Stimulated activated CD8-positive, alpha-beta memory T cell treated with anti-CD3 and anti-CD28 coated beads, Interleukin-7, amount 100 ng/mL, for 48 hours (primary cell): ENCODE data around the gene IL2RG.

Experiments used
- DNase-seq, 2 donors: peaks; one replicate each; pipeline ENCODE4 v3.0.0-alpha.2; 2020; ENCODE audit warnings: low read depth in 1 of 2; ENCODE audit errors: extremely low read depth in 1 of 2

IL2RG gene

GRCh38 chrX:71109051-71109450 is 2.3 kb downstream of the IL2RG start:
- DNase-seq = no peak

- DNase-seq = peak in 1 of 2 donors; percentile 27
Observed at GRCh38 chrX:71107762-71108360, 3.5 kb downstream of the IL2RG start.

- no peak for DNase-seq
Observed at GRCh38 chrX:71107245-71107644, 4.1 kb downstream of the IL2RG start.

GRCh38 chrX:71106427-71106826 is 5.0 kb downstream of the IL2RG start, which contains the start of gene CXorf65:
Gene CXorf65, minus strand, starts transcription at chrX:71106740. Its CDS starts 184 bp downstream, at chrX:71106556.
- DNase-seq = peak in 1 of 2 donors; percentile 11

- DNase-seq = no peak
Observed at GRCh38 chrX:71105628-71106027, 5.7 kb downstream of the IL2RG start.

GRCh38 chrX:71103110-71103983 is 8.0 kb downstream of the IL2RG start:
- peak in 1 of 2 donors; percentile 39 for DNase-seq

DNA sequence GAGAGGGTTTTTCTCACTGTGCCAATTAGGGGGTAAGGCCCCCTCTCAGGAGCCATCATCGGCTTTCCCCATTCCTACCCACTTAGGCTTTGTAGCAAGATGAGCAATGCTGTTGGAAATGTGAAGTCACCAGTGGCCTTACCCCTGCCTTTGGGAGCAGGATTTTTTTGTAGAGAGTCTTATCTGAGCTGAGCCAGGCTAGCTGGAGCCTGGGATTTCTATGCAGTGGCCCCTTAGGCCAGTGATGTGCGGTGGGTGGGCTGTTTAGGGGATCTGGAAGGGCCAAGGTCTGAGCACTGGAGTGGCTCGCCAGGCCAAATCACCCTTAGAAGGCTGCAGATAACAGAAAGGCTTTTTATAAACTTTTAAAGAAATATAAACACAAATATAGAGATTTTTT is 9.1 kb downstream of the IL2RG start:
- DNase-seq = no peak

- DNase-seq = no peak
Observed at GRCh38 chrX:71100581-71101505, 10.5 kb downstream of the IL2RG start.

DNA sequence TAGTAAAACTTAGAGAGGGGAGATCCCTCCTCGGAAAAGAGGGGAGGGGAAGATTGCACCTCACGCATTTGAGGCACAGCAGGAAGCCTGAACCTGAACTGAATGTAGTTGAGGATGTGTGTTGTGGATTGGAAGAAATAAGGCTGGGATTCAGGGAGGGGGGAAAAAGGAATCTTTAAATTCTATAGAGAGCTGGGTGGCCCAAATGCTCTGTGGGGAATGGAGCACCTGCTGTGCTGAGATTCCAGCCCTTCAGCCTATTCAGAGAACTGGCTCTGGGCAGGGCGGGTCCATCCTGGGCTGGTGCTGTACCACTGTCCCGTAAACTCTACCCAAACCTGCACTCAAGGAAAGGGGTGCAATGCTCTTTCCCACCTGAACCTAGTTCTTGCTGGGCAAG is 11.6 kb downstream of the IL2RG start:
- DNase-seq = no peak

DNA sequence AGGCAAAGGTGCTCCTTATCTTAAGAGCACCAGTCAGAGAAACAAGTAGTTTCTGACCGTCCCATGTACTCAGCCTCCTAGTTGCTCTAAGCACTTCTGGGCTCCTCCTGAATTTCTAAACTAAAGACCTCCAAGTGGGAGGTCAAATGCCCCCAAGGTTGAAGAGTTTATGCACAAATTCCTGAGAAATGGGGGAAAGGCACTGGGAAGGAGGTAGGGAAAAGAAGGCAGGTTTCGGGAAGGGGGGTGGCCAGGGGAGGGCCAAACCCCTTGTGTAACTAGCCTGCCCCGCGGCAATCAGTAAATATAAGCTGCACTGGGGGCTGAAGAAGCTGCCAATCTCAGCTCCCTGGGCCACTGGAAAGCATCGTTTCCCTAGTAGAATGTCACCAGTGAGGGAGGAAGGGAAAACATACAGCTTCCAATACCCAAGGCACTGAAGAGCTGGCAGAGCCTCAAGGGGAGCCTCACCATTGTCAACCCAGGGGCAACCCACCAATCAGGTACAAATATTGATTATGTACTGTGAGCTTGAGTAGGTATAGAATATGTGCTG is 12.3 kb downstream of the IL2RG start:
- no peak for DNase-seq

GRCh38 chrX:71098302-71098701 is 13.1 kb downstream of the IL2RG start:
- peak in 1 of 2 donors; percentile 59 for DNase-seq

DNA sequence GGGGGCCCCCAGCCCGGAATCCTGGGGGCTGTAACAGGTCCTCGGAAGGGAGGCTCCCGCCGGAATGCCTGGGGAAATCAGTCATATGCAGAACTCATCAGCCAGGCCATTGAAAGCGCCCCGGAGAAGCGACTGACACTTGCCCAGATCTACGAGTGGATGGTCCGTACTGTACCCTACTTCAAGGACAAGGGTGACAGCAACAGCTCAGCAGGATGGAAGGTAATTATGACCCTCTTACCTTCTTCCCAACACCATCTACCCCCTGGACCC is 14.7 kb downstream of the IL2RG start:
- DNase-seq = no peak

DNA sequence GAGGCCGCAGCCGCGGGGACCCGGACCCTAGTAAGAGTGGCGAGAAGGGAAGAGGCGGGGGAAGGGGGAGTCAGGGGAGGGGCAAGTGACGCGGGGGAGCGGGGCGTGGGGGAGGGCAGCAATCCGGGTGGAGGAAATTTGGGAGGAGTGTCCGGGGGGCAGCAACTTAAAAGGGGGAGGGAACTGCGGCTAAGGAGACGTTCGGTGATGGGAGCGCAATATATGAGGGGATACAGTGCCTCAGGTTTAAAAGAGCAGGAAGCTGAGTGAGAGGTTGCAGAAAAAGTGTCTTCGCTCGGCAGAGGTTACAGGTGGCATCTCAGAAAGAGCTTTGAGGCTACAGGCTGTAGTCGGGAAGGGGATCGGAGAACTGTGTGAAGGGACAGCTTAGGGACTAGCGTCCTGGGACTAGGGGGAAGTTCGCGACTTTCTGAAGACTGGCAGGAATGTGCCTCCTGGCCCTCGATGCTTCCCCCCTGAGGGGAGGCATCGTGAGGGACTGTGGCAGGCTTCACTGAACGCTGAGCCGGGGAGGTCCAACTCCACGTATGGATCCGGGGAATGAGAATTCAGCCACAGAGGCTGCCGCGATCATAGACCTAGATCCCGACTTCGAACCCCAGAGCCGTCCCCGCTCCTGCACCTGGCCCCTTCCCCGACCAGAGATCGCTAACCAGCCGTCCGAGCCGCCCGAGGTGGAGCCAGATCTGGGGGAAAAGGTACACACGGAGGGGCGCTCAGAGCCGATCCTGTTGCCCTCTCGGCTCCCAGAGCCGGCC is 15.2 kb downstream of the IL2RG start:
- DNase-seq = peak in 1 of 2 donors; percentile 46

- DNase-seq = peak; percentile 73 to 85
Observed at GRCh38 chrX:71095555-71095980, 15.8 kb downstream of the IL2RG start, which contains the start of gene FOXO4. Gene FOXO4, plus strand, starts transcription at chrX:71095851. Its CDS starts 678 bp downstream, at chrX:71096529.

DNA sequence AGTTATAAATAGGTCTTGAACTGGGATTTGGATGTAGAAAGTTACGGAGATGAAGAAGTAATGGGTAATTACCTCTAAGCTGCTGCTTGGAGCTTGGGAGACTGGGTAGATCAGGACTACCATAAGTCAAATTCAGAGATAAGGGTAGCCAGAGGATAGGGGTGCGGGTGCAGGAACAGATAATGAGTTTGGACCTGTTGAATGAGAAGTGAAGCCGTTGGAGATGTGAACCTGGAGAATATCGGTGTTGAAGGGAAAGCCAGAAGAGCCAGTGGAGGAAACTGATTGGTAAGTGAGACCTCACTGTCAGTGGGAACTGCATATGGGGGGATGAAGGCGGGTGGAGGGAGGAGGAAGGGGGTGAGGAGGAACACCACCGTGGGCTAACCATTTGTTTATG is 16.3 kb downstream of the IL2RG start:
- DNase-seq = no peak

GRCh38 chrX:71091263-71091662 is 20.1 kb downstream of the IL2RG start:
- DNase-seq = no peak

- no peak for DNase-seq
Observed at GRCh38 chrX:71085900-71086299, 25.5 kb downstream of the IL2RG start.

- DNase-seq = no peak
Observed at GRCh38 chrX:71082822-71083221, 28.6 kb downstream of the IL2RG start.

DNA sequence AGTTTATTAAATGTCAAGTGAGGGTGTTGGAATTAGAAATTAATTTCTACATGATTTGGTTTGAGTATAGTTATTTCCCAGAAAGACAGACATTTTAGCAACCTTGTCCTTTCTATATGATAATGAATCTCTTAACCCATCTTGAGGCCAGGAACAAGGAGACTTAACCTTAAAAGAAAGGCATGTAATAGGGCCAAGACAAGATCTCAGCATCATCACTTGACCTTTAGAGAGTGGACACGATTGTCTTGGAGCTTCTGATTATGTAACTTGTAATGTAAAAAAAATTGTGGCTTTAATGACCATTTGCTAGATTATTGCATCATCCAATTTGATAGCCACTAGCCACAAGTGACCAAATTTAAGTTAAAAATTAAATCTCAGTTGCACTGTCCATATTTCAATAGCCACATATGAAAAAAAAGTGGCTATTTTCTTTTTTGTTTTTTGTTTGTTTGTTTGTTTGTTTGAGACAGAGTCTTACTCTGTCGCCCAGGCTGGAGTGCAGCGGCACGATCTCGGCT is 29.2 kb downstream of the IL2RG start:
- no peak for DNase-seq
